Hepatocyte (in vitro differentiated cells): ENCODE data around the gene RXFP4.

Experiments used
- EZH2phosphoT487 ChIP-seq: fragments of 200-600 bp; sonication (generic); IDR thresholded peaks from one replicate; pipeline ENCODE4 v1.6.1; 2018; ENCODE audit warnings: antibody characterized with exemption, mild to moderate bottlenecking, low read depth, moderate library complexity; ENCODE audit not compliant: unreplicated experiment, severe bottlenecking
- TF ChIP-seq, protein P1 (sequence below): fragments of 200-600 bp; sonication (generic); IDR thresholded peaks from 2 replicates; pipeline ENCODE4 v1.5.1; 2016; ENCODE audit warnings: antibody characterized with exemption, mild to moderate bottlenecking; ENCODE audit not compliant: poor library complexity

- no peak for TF ChIP-seq EZH2phosphoT487
- TF ChIP-seq, protein P1, sequence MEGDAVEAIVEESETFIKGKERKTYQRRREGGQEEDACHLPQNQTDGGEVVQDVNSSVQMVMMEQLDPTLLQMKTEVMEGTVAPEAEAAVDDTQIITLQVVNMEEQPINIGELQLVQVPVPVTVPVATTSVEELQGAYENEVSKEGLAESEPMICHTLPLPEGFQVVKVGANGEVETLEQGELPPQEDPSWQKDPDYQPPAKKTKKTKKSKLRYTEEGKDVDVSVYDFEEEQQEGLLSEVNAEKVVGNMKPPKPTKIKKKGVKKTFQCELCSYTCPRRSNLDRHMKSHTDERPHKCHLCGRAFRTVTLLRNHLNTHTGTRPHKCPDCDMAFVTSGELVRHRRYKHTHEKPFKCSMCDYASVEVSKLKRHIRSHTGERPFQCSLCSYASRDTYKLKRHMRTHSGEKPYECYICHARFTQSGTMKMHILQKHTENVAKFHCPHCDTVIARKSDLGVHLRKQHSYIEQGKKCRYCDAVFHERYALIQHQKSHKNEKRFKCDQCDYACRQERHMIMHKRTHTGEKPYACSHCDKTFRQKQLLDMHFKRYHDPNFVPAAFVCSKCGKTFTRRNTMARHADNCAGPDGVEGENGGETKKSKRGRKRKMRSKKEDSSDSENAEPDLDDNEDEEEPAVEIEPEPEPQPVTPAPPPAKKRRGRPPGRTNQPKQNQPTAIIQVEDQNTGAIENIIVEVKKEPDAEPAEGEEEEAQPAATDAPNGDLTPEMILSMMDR = no peak
These were observed 901 bp upstream of the RXFP4 start for GRCh38 chr1:155940482-155940992.
